KMS-11 (cell line): ENCODE data around the gene ZBTB39.
"Not testable (repeated sequence)": the region's sequence is repeated elsewhere in the genome, so short reads cannot be mapped to it uniquely, and the experiment has no call there.

Experiments
- H2AFZ ChIP-seq: fragments of 200-600 bp; sonication (generic); 2 replicates; pipeline ENCODE4 v1.6.1; 2016; ENCODE audit warnings: antibody characterized with exemption, mixed run types, low read depth
- H3K27ac ChIP-seq: fragments of 200-600 bp; sonication (generic); 2 replicates; pipeline ENCODE4 v1.6.1; 2016; ENCODE audit warnings: mild to moderate bottlenecking, mixed run types
- H3K27me3 ChIP-seq: fragments of 200-600 bp; sonication (generic); 2 replicates; pipeline ENCODE4 v1.6.1; 2017; ENCODE audit warnings: mild to moderate bottlenecking, low read depth, mixed run types, moderate library complexity; ENCODE audit not compliant: insufficient read depth
- H3K36me3 ChIP-seq: fragments of 200-600 bp; sonication (generic); 2 replicates; pipeline ENCODE4 v1.6.1; 2017; ENCODE audit warnings: mild to moderate bottlenecking, mixed run types; ENCODE audit not compliant: insufficient read depth
- H3K4me1 ChIP-seq: fragments of 200-600 bp; sonication (generic); 2 replicates; pipeline ENCODE4 v1.6.1; 2016; ENCODE audit warnings: mild to moderate bottlenecking, low read depth, mixed run types; ENCODE audit not compliant: poor library complexity, severe bottlenecking
- H3K4me2 ChIP-seq: fragments of 200-600 bp; sonication (generic); 2 replicates; pipeline ENCODE4 v1.7.0; 2016; ENCODE audit warnings: mild to moderate bottlenecking, mixed run types
- H3K4me3 ChIP-seq: fragments of 200-600 bp; sonication (generic); IDR thresholded peaks from 2 replicates; pipeline ENCODE4 v1.6.1; 2017; ENCODE audit warnings: low read depth, low read length, mixed read lengths; ENCODE audit not compliant: insufficient read depth
- H3K79me2 ChIP-seq: fragments of 200-600 bp; sonication (generic); 2 replicates; pipeline ENCODE4 v1.6.1; 2016; ENCODE audit warnings: low read depth, mixed run types; ENCODE audit not compliant: insufficient read depth
- H3K9ac ChIP-seq: fragments of 200-600 bp; sonication (generic); 2 replicates; pipeline ENCODE4 v1.6.1; 2016; ENCODE audit warnings: mild to moderate bottlenecking, mixed run types
- H4K20me1 ChIP-seq: fragments of 200-600 bp; sonication (generic); 2 replicates; pipeline ENCODE4 v1.6.1; 2016; ENCODE audit warnings: mild to moderate bottlenecking, mixed run types; ENCODE audit not compliant: insufficient read depth
- CTCF ChIP-seq: fragments of 200-600 bp; sonication (generic); conservative IDR thresholded peaks from 2 replicates; pipeline ENCODE4 v1.6.1; 2017; ENCODE audit warnings: low read depth, mild to moderate bottlenecking, antibody characterized with exemption, low read length, moderate library complexity, mixed read lengths

ZBTB39 gene

DNA sequence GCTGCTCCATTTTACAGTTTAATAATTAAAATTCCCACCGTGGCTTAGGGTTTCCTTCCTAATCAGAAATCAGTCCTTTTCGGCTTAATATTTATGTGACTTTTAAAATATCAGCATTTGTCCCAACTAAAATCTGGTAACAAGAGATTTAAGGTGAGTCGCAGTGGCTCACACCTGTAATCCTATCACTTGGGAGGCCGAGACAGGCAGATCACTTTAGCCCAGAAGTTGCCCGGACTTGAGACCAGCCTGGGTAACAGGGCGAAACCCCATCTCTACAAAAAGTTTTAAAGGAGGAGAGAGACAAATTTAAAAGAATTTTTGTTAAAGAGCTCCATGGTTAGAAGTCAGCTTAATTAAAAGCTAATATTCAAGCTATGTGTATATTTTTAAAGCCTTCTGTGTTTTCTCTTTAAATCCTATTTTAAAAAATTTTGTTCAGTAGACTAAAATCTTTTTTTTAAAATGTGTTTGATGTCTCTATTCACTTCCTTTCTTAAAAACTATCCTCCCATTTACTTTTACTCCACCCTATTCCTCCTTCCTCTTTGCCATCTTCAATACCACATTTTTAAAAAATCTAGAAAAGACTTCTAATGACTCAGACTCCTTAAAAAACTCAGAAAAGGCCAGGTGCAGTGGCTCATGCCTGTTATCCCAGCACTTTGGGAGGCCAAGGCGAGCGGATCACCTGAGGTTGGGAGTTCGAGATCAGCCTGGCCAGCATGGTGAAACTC lies 13.8 kb upstream of the ZBTB39 start:
- Histone ChIP-seq H3K4me1 (no peaks in the 10 kb centered on the region), H3K79me2 (no peaks in the 10 kb centered on the region), H3K27me3 (peaks cover 1% of the 10 kb centered on the region; the same call in 1 of the 2 replicates), H3K4me3 (no peak overlapping the region), H2AFZ (no peak overlapping the region), H4K20me1 (no peaks in the 10 kb centered on the region), H3K9ac (no peak overlapping the region), H3K4me2 (no peak overlapping the region), H3K36me3 (no peaks in the 10 kb centered on the region), H3K27ac (no peak overlapping the region)
- TF ChIP-seq CTCF, result no peak

DNA sequence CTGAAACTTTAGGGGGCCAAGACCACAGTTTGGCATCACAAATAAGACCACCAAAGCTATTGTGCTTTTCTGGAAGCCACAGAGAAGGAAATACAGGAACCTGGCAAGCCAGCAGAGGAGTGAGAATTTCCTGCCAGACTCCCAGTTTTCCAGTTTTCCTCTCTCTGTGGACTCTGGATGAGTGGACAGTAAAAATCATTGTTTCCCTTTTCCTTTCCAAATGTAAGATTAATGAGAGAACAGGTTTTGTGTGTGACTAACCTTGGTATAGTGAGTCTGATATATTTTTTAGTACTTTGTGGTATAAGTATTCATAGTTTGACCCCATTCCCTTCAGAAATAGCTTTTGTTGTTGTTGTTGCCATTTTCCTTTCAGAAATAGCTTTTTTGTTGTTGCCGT lies 12.6 kb upstream of the ZBTB39 start:
- Histone ChIP-seq H2AFZ (no peak overlapping the region), H3K9ac (no peak overlapping the region), H3K36me3 (no peaks in the 10 kb centered on the region), H3K4me3 (no peak overlapping the region), H3K79me2 (no peaks in the 10 kb centered on the region), H3K27ac (no peak overlapping the region), H4K20me1 (no peaks in the 10 kb centered on the region), H3K4me1 (no peaks in the 10 kb centered on the region), H3K4me2 (no peak overlapping the region), H3K27me3 (peaks cover 12% of the 10 kb centered on the region; the same call in 1 of the 2 replicates)
- TF ChIP-seq CTCF, result no peak

DNA sequence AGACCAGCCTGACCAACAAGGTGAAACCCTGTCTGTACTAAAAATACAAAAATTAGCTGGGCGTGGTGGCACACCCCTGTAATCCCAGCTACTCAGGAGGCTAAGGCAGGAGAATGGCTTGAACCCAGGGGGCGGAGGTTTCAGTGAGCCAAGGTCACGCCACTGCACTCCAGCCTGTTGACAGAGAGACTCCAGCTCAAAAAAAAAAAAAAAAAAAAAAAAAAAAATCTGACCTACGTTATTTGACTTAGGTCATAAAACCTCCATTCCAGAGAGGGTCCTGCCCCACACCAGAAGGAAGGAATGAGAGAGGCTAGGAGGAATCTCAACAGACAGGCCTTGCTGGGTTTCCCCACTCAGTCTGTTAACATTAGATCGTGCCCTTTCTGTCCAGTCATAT lies 12.0 kb upstream of the ZBTB39 start:
- not testable (repeated sequence) for H3K4me2 ChIP-seq, H3K4me3 ChIP-seq, H2AFZ ChIP-seq, H4K20me1 ChIP-seq, H3K36me3 ChIP-seq, H3K4me1 ChIP-seq, H3K27ac ChIP-seq, H3K9ac ChIP-seq, H3K79me2 ChIP-seq
- H3K27me3 ChIP-seq, result peaks cover 18% of the 10 kb centered on the region; the same call in 1 of the 2 replicates

- no peak within 1 kb of the TSS for H3K4me2 ChIP-seq
- H4K20me1 ChIP-seq, result no peaks in the 10 kb centered on the region
- H3K36me3 ChIP-seq, result no peaks in the 10 kb centered on the region
- no peaks in the 10 kb centered on the region for H3K79me2 ChIP-seq
- H3K9ac ChIP-seq, result no peak within 1 kb of the TSS
- H2AFZ ChIP-seq, result no peak within 1 kb of the TSS
- peaks cover 28% of the 10 kb centered on the region; the same call in 1 of the 2 replicates for H3K27me3 ChIP-seq
- H3K4me1 ChIP-seq, result peaks cover 5% of the 10 kb centered on the region
- no peak within 1 kb of the TSS for H3K4me3 ChIP-seq
- TF ChIP-seq CTCF, result no peak
- no peak within 1 kb of the TSS for H3K27ac ChIP-seq
Observed at GRCh38 chr12:57016348-57016747, 10.0 kb upstream of the ZBTB39 start, which contains the start of gene TAC3. TAC3 (minus strand) TSS chr12:57016529; CDS start chr12:57015797, 732 bp downstream.
